Measurements from ENCODE around the gene VEGFD.
"Not testable (repeated sequence)": the region's sequence is repeated elsewhere in the genome, so short reads cannot be mapped to it uniquely, and the experiment has no call there.

The VEGFD gene

GRCh38 chrX:15356444-15356843, 27.8 kb downstream of the VEGFD start:
- no peak for DNase-seq

GRCh38 chrX:15350329-15350996, 33.8 kb downstream of the VEGFD start:
- DNase-seq, result no peak

- DNase-seq, result peak in 2 of 6 experiments; percentile 15 to 19
Measured at GRCh38 chrX:15349046-15349445, 35.2 kb downstream of the VEGFD start.

- no peak for DNase-seq
Measured at GRCh38 chrX:15345976-15346375, 38.2 kb downstream of the VEGFD start.

GRCh38 chrX:15344106-15344505, 40.1 kb downstream of the VEGFD start:
- no peak for DNase-seq

GRCh38 chrX:15343075-15343476, 41.1 kb downstream of the VEGFD start:
- no peak for DNase-seq

- DNase-seq, result no peak
Measured at GRCh38 chrX:15340867-15341266, 43.3 kb downstream of the VEGFD start.

- DNase-seq, result peak in 5 of 6 experiments; percentile 8 to 59 (median 47)
Measured at GRCh38 chrX:15336023-15336413, 48.2 kb downstream of the VEGFD start.

GRCh38 chrX:15335135-15336022, 48.8 kb downstream of the VEGFD start, which contains the start of gene PIGA:
PIGA (minus strand) TSS chrX:15335523; CDS start chrX:15331930, 3,593 bp downstream.
- peak; percentile 76 to 91 (median 88) for DNase-seq

- peak in 2 of 6 experiments; percentile 20 to 21 for DNase-seq
Measured at GRCh38 chrX:15334561-15334960, 49.7 kb downstream of the VEGFD start.

GRCh38 chrX:15328821-15329220, 55.4 kb downstream of the VEGFD start:
- DNase-seq, result no peak

GRCh38 chrX:15328131-15328530, 56.1 kb downstream of the VEGFD start:
- DNase-seq, result no peak

GRCh38 chrX:15322472-15322871, 61.7 kb downstream of the VEGFD start:
- DNase-seq, result no peak

GRCh38 chrX:15322072-15322471, 62.1 kb downstream of the VEGFD start:
- DNase-seq, result no peak

- no peak for DNase-seq
Measured at GRCh38 chrX:15321447-15321846, 62.8 kb downstream of the VEGFD start.

- DNase-seq, result no peak
Measured at GRCh38 chrX:15320297-15320696, 63.9 kb downstream of the VEGFD start.

GRCh38 chrX:15319075-15319474, 65.1 kb downstream of the VEGFD start:
- DNase-seq, result no peak

- no peak for DNase-seq
Measured at GRCh38 chrX:15315509-15315908, 68.7 kb downstream of the VEGFD start, which contains the start of gene ASB11. ASB11 (minus strand) TSS chrX:15315640; CDS start chrX:15315605, 35 bp downstream.

GRCh38 chrX:15314472-15314871, 69.7 kb downstream of the VEGFD start:
- DNase-seq, result no peak

GRCh38 chrX:15311119-15311518, 73.1 kb downstream of the VEGFD start:
- no peak for DNase-seq

GRCh38 chrX:15310117-15310516, 74.1 kb downstream of the VEGFD start:
- DNase-seq, result no peak

- DNase-seq, result not testable (repeated sequence)
Measured at GRCh38 chrX:15305899-15306298, 78.3 kb downstream of the VEGFD start.

- no peak for DNase-seq
Measured at GRCh38 chrX:15301924-15302323, 82.3 kb downstream of the VEGFD start.

Data from stimulated activated naive CD4-positive, alpha-beta T cell (primary cell).